HG02588 (cell line): ENCODE results near the gene GAPDHS.

ENCODE experiments used
- ATAC-seq: cut with Tn5 transposase; IDR thresholded peaks from one replicate; pipeline ENCODE4 v1.9.1; 2021; ENCODE audit warnings: mild to moderate bottlenecking, moderate library complexity; ENCODE audit not compliant: unreplicated experiment

GAPDHS gene

GRCh38 chr19:35585848-35586247 is 52.6 kb downstream of the GAPDHS start, which contains the start of gene PMIS2:
TSS of gene PMIS2 (plus strand) at chr19:35586173. CDS start at chr19:35586260, 87 bp downstream.
- no peak for ATAC-seq

GRCh38 chr19:35587321-35587720 is 54.1 kb downstream of the GAPDHS start:
- no peak for ATAC-seq

- no peak for ATAC-seq
Observed at GRCh38 chr19:35590875-35591274, 57.6 kb downstream of the GAPDHS start.

GRCh38 chr19:35592226-35592625 is 59.0 kb downstream of the GAPDHS start:
- no peak for ATAC-seq
